Kidney (tissue), 14 donors: ENCODE data around the gene ZNF253. TPM values are rescaled to one million over a fixed set of nuclear protein-coding genes. Genes with fewer than 3 reads are reported as not detected.
"Not testable (repeated sequence)": the region's sequence is repeated elsewhere in the genome, so short reads cannot be mapped to it uniquely, and the experiment has no call there.

Experiments
- DNase-seq, 5 donors: peaks; one replicate each; pipeline ENCODE4 v3.0.0-alpha.2; 2013 to 2020
- FAIRE-seq: peaks from 2 replicates; lab custom pipeline; 2012; peaks lifted over from hg19 to GRCh38; lab: Jason Lieb, UNC
- H3K27ac ChIP-seq, 2 donors: one replicate each; pipeline ENCODE4 v1.7.0; 2013; ENCODE audit warnings: low read depth in 2 of 2, low read length in 2 of 2, inconsistent platforms in 1 of 2
- H3K27me3 ChIP-seq: one replicate; pipeline ENCODE4 v1.7.1; 2013; ENCODE audit warnings: low read length, inconsistent platforms; ENCODE audit not compliant: control insufficient read depth, insufficient read depth
- H3K36me3 ChIP-seq, 3 donors: one replicate each; pipeline versions ENCODE4 v1.7.0 to v1.7.1; 2013; ENCODE audit warnings: low read length in 3 of 3, control low read depth in 1 of 3, inconsistent platforms in 1 of 3; ENCODE audit not compliant: insufficient read depth in 3 of 3, control insufficient read depth in 2 of 3
- H3K4me1 ChIP-seq, 3 donors: one replicate each; pipeline versions ENCODE4 v1.7.0 to v1.7.1; 2013; ENCODE audit warnings: low read length in 3 of 3, inconsistent platforms in 1 of 3, low read depth in 1 of 3; ENCODE audit not compliant: control insufficient read depth in 2 of 3, insufficient read depth in 2 of 3
- H3K4me3 ChIP-seq, 3 donors: one replicate each; pipeline versions ENCODE4 v1.7.0 to v1.8.1; 2013; ENCODE audit warnings: low read length in 3 of 3, control low read depth in 1 of 3, inconsistent platforms in 1 of 3
- H3K9ac ChIP-seq, 3 donors: one replicate each; pipeline versions ENCODE4 v1.7.0 to v1.7.1; 2013; ENCODE audit warnings: low read length in 3 of 3, control low read depth in 1 of 3, inconsistent platforms in 1 of 3
- H3K9me3 ChIP-seq, 3 donors: one replicate each; pipeline versions ENCODE4 v1.7.0 to v1.7.1; 2013; ENCODE audit warnings: low read length in 3 of 3, control low read depth in 1 of 3, inconsistent platforms in 1 of 3; ENCODE audit not compliant: control insufficient read depth in 2 of 3, insufficient read depth in 1 of 3
- intact Hi-C: fragments of 100-400 bp; cut with DNase I; formaldehyde crosslinking; loops from one replicate; pipeline ENCODE4 v1.11.1; 2022
- polyA plus RNA-seq: library from polyadenylated mRNA; stranded (reverse); fragments of 350-450 nt; fragmentation: Illumina TruSeq; extraction: RNeasy Lipid Tissue Mini Kit (QIAGEN cat#74804); gene quantifications from one replicate; pipeline ENCODE4 v1.2.3, GENCODE V29; 2014; ENCODE audit warnings: low read depth, low replicate concordance; ENCODE audit not compliant: insufficient read depth
- total RNA-seq: library from RNA; stranded (reverse); fragmentation: NEBNext Ultra II Directional; extraction: Animal tissue kit (Norgen Biotek cat#: 25700); gene quantifications from one replicate; pipeline ENCODE4 v1.2.1, GENCODE V29; 2021
- TF ChIP-seq, protein P1 (sequence below): IDR thresholded peaks from 3 replicates; pipeline ENCODE4 v1.5.1; 2012; ENCODE audit warnings: mild to moderate bottlenecking, moderate library complexity, borderline replicate concordance; ENCODE audit not compliant: insufficient read depth; ENCODE audit errors: extremely low read depth
- donor health status: control.
- donor health status: control.
- donor health status: control.
- donor health status: control.
- donor health status: control.
- donor health status: DM: yes; HTN: yes; CAD: no.
- donor health status: Normal renal cell carcinoma (clear cell type).

ZNF253 gene
- total and polyA plus RNA-seq, 2 donors from 2014 or later = 5.4 to 15.3 TPM

DNA sequence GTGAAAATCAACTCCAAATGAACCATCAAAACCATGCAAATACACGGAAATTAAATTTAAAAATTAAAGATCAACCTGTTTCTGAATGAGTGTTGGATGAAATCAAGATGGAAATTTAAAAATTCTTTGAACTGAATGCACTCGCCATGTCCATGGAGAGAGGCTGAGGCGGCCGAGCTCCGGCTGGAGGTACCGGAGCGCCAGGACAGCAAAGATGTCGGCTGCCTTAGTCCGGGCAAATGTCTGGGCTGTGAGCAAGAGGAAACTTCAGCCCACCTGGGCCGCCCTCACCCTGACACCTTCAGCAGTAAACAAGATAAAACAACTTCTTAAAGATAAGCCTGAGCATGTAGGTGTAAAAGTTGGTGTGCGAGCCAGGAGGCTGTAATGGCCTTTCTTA is 38.8 kb upstream of the ZNF253 start:
- TF ChIP-seq, protein P1, sequence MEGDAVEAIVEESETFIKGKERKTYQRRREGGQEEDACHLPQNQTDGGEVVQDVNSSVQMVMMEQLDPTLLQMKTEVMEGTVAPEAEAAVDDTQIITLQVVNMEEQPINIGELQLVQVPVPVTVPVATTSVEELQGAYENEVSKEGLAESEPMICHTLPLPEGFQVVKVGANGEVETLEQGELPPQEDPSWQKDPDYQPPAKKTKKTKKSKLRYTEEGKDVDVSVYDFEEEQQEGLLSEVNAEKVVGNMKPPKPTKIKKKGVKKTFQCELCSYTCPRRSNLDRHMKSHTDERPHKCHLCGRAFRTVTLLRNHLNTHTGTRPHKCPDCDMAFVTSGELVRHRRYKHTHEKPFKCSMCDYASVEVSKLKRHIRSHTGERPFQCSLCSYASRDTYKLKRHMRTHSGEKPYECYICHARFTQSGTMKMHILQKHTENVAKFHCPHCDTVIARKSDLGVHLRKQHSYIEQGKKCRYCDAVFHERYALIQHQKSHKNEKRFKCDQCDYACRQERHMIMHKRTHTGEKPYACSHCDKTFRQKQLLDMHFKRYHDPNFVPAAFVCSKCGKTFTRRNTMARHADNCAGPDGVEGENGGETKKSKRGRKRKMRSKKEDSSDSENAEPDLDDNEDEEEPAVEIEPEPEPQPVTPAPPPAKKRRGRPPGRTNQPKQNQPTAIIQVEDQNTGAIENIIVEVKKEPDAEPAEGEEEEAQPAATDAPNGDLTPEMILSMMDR = no peak
- no peaks in the 10 kb centered on the region for H3K36me3 ChIP-seq
- H3K4me3 ChIP-seq = no peak overlapping the region
- H3K4me1 ChIP-seq = no peaks in the 10 kb centered on the region
- DNase-seq (no peak), FAIRE-seq (no peak)
- H3K9ac ChIP-seq = no peak overlapping the region
- H3K27me3 ChIP-seq = no peaks in the 10 kb centered on the region
- intact Hi-C loops = no loop called here
- H3K27ac ChIP-seq = no peak overlapping the region
- peaks cover 0 to 17% (median 0%) of the 10 kb centered on the region in 3 donors for H3K9me3 ChIP-seq

DNA sequence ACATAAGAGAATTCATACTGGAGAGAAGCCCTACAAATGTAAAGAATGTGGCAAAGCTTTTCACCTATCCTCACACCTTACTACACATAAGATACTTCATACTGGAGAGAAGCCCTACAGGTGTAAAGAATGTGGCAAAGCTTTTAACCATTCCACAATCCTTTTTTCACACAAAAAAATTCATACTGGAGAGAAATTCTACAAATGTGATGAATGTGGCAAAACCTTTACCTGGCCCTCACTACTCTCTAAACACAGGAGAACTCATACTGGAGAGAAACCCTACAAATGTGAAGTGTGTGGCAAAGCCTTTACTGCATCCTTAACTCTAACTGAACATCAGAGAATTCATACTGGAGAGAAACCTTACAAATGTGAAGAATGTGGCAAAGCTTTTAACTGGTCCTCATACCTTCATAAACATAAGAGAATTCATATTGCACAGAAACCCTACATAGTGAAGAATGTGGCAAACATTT is 30.1 kb upstream of the ZNF253 start:
- FAIRE-seq (no peak), DNase-seq (no peak)
- Histone ChIP-seq H3K36me3 (no peaks in the 10 kb centered on the region), H3K9me3 (peaks cover 0 to 31% (median 10%) of the 10 kb centered on the region in 3 donors), H3K27ac (no peak overlapping the region), H3K9ac (no peak overlapping the region), H3K4me1 (no peaks in the 10 kb centered on the region), H3K27me3 (no peaks in the 10 kb centered on the region), H3K4me3 (no peak overlapping the region)
- intact Hi-C loops = no loop called here
- TF ChIP-seq, protein P1 = no peak

DNA sequence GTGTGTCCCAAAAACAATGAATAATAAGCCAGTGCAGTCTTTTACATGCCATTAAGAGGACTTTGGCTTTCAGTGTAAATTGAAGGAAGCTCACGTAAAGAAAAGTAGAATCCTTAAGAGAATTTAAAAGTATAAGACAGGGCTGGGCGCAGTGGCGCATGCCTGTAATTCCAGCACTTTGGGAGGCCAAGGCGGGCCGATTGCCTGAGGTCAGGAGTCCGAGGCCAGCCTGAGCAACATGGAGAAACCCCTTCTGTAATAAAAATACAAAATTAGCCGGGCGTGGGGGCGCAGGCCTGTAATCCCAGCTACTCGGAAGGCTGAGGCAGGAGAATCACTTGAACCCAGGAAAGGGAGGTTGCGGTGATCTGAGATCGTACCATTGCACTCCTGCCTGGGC is 17.9 kb upstream of the ZNF253 start:
- DNase-seq (no peak), FAIRE-seq (no peak)
- Histone ChIP-seq H3K27ac (no peak overlapping the region), H3K9ac (no peak overlapping the region), H3K4me3 (no peak overlapping the region), H3K36me3 (no peaks in the 10 kb centered on the region), H3K4me1 (no peaks in the 10 kb centered on the region), H3K9me3 (no peaks in the 10 kb centered on the region), H3K27me3 (no peaks in the 10 kb centered on the region)
- TF ChIP-seq, protein P1 = no peak
- intact Hi-C loops = no loop called here

DNA sequence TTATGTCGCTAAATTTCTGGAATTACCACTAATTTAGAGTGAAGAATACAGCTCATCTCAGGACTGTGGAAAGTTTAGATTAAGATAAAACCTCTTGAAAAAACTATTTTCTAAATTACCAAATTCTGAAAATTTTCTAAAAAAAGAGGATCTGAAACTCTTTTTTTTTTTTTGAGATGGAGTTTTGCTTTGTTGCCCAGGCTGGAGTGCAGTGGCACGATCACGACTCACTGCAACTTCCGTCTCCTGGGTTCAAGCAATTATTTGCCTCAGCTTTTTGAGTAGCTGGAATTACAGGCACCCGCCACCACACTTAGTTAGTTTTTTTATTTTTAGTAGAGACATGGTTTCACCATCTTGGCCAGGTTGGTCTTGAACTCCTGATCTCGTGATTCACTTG is 16.6 kb upstream of the ZNF253 start:
- no peak for FAIRE-seq

DNA sequence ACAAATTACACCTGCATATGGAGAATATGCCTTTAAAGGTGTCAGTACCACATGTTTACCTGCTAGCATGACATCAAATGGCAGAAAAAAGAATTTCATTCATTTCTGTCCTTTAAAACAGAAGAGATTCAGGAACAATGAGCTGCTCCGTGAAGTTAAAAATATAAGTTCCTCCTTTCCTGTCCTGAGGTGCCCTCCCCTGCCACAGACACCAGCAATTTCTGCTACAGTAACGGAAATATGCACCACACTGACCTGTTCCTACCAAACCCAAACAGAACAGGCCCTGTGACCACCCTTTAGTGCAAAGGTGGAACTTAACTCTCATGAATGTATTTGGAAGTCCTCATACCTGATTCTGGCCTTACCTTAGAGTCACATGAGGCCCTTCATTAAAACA is 13.9 kb upstream of the ZNF253 start:
- H3K27me3 ChIP-seq, intact Hi-C loops, H3K9me3 ChIP-seq, H3K36me3 ChIP-seq, H3K4me3 ChIP-seq, DNase-seq, H3K4me1 ChIP-seq, H3K27ac ChIP-seq, FAIRE-seq, H3K9ac ChIP-seq: not testable (repeated sequence)

More for the DNA sequence above, 16.6 kb upstream of the ZNF253 start:
- TF ChIP-seq, protein P1 = no peak
- intact Hi-C loops = no loop called here
- Histone ChIP-seq H3K9ac (no peak overlapping the region), H3K27ac (no peak overlapping the region), H3K9me3 (no peaks in the 10 kb centered on the region), H3K36me3 (no peaks in the 10 kb centered on the region), H3K4me1 (no peaks in the 10 kb centered on the region), H3K27me3 (no peaks in the 10 kb centered on the region), H3K4me3 (no peak overlapping the region)
- DNase-seq = no peak
